GM21717 (cell line): ENCODE data around the gene AMOTL2.

Experiments used
- ATAC-seq: cut with Tn5 transposase; IDR thresholded peaks from one replicate; pipeline ENCODE4 v1.9.1; 2021; ENCODE audit warnings: mild to moderate bottlenecking, moderate library complexity; ENCODE audit not compliant: unreplicated experiment

Gene AMOTL2

GRCh38 chr3:134366928-134367811 lies 7.1 kb downstream of the AMOTL2 start:
- no peak for ATAC-seq

- ATAC-seq = no peak
Observed at GRCh38 chr3:134366221-134366927, 7.9 kb downstream of the AMOTL2 start.

GRCh38 chr3:134365766-134366065 lies 8.5 kb downstream of the AMOTL2 start:
- no peak for ATAC-seq

- ATAC-seq = no peak
Observed at GRCh38 chr3:134364936-134365765, 9.1 kb downstream of the AMOTL2 start.

GRCh38 chr3:134364061-134364935 lies 9.9 kb downstream of the AMOTL2 start:
- ATAC-seq = no peak

GRCh38 chr3:134363381-134363755 lies 10.9 kb downstream of the AMOTL2 start:
- no peak for ATAC-seq

- ATAC-seq = no peak
Observed at GRCh38 chr3:134362670-134363380, 11.4 kb downstream of the AMOTL2 start.

- no peak for ATAC-seq
Observed at GRCh38 chr3:134362221-134362620, 12.0 kb downstream of the AMOTL2 start.

GRCh38 chr3:134361162-134361835 lies 12.9 kb downstream of the AMOTL2 start:
- no peak for ATAC-seq

- no peak for ATAC-seq
Observed at GRCh38 chr3:134360046-134360445, 14.2 kb downstream of the AMOTL2 start.

- ATAC-seq = no peak
Observed at GRCh38 chr3:134359121-134360010, 14.9 kb downstream of the AMOTL2 start.

- no peak for ATAC-seq
Observed at GRCh38 chr3:134357914-134358811, 16.1 kb downstream of the AMOTL2 start.

- ATAC-seq = no peak
Observed at GRCh38 chr3:134357261-134357913, 16.9 kb downstream of the AMOTL2 start.

GRCh38 chr3:134356411-134357040 lies 17.7 kb downstream of the AMOTL2 start:
- no peak for ATAC-seq

- no peak for ATAC-seq
Observed at GRCh38 chr3:134355416-134355815, 18.8 kb downstream of the AMOTL2 start.

GRCh38 chr3:134354612-134355251 lies 19.5 kb downstream of the AMOTL2 start:
- ATAC-seq = no peak
